Measurements from ENCODE around the gene JADE3.

- TF ChIP-seq CTCF (IDR thresholded peaks at IDR 0.05; ENCODE audit: insufficient read depth, low read depth, low read length) (no peak), EZH2 (IDR thresholded peaks at IDR 0.05; ENCODE audit: insufficient read depth, low read length) (no peak)
Observed at GRCh38 chrX:46912098-46912602, at the start of gene JADE3.

Measured in astrocyte (in vitro differentiated cells and primary cell).